ENCODE data around the gene ABTB1.

DNA sequence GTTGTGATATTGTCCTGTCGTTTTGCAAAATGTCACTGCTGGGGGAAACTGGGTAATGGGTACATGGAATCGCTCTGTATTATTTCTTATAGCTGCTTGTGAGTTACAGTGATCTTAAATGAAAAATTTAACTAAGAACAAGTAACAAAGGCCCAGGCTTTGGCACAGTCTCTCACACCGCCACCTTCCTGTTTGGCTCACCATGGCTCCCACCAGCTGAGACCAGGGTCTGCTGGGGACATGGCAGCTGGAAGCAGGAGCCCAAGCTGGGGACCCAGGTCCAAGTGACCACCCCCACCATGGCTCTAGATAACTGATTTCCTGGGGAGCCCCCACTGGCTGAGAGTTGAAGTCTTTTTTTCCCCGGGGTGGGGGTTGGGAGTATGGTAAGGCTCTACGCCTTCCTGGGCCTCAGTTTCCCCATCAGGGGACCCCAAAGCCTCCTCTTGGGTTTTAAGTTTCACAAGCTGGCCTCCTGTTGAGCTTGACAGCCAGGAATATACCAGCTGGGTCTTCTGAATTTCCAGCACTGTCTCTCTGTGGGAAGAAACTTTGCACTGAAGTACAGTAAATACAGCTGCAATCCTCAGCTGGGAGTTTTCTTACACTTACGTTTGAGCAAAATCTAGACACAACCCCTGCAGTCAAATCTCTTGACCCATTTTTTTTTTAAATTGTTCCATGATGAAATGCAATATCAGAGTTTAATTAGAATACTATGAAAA is 26.1 kb downstream of the ABTB1 start:
- TF ChIP-seq, protein P1, sequence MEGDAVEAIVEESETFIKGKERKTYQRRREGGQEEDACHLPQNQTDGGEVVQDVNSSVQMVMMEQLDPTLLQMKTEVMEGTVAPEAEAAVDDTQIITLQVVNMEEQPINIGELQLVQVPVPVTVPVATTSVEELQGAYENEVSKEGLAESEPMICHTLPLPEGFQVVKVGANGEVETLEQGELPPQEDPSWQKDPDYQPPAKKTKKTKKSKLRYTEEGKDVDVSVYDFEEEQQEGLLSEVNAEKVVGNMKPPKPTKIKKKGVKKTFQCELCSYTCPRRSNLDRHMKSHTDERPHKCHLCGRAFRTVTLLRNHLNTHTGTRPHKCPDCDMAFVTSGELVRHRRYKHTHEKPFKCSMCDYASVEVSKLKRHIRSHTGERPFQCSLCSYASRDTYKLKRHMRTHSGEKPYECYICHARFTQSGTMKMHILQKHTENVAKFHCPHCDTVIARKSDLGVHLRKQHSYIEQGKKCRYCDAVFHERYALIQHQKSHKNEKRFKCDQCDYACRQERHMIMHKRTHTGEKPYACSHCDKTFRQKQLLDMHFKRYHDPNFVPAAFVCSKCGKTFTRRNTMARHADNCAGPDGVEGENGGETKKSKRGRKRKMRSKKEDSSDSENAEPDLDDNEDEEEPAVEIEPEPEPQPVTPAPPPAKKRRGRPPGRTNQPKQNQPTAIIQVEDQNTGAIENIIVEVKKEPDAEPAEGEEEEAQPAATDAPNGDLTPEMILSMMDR (IDR thresholded peaks at IDR 0.05): no peak
- TF ChIP-seq, protein P2, sequence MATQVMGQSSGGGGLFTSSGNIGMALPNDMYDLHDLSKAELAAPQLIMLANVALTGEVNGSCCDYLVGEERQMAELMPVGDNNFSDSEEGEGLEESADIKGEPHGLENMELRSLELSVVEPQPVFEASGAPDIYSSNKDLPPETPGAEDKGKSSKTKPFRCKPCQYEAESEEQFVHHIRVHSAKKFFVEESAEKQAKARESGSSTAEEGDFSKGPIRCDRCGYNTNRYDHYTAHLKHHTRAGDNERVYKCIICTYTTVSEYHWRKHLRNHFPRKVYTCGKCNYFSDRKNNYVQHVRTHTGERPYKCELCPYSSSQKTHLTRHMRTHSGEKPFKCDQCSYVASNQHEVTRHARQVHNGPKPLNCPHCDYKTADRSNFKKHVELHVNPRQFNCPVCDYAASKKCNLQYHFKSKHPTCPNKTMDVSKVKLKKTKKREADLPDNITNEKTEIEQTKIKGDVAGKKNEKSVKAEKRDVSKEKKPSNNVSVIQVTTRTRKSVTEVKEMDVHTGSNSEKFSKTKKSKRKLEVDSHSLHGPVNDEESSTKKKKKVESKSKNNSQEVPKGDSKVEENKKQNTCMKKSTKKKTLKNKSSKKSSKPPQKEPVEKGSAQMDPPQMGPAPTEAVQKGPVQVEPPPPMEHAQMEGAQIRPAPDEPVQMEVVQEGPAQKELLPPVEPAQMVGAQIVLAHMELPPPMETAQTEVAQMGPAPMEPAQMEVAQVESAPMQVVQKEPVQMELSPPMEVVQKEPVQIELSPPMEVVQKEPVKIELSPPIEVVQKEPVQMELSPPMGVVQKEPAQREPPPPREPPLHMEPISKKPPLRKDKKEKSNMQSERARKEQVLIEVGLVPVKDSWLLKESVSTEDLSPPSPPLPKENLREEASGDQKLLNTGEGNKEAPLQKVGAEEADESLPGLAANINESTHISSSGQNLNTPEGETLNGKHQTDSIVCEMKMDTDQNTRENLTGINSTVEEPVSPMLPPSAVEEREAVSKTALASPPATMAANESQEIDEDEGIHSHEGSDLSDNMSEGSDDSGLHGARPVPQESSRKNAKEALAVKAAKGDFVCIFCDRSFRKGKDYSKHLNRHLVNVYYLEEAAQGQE (IDR thresholded peaks at IDR 0.05; ENCODE audit: insufficient read depth in 1 of 2, low read depth in 2 of 2, low read length in 1 of 2): no peak
- TF ChIP-seq POLR2AphosphoS5 (IDR thresholded peaks at IDR 0.05; ENCODE audit: low read depth, low read length): no peak

Data from Panc1 (cell line).